ENCODE measurements around the gene NR3C1. TPM values are rescaled to one million over a fixed set of nuclear protein-coding genes. Genes with fewer than 3 reads are reported as not detected.

The NR3C1 gene
- total and polyA plus RNA-seq, 2 of the 4 experiments (the other 2 are of a cell fraction), result 13.7 to 77.4 TPM

DNA sequence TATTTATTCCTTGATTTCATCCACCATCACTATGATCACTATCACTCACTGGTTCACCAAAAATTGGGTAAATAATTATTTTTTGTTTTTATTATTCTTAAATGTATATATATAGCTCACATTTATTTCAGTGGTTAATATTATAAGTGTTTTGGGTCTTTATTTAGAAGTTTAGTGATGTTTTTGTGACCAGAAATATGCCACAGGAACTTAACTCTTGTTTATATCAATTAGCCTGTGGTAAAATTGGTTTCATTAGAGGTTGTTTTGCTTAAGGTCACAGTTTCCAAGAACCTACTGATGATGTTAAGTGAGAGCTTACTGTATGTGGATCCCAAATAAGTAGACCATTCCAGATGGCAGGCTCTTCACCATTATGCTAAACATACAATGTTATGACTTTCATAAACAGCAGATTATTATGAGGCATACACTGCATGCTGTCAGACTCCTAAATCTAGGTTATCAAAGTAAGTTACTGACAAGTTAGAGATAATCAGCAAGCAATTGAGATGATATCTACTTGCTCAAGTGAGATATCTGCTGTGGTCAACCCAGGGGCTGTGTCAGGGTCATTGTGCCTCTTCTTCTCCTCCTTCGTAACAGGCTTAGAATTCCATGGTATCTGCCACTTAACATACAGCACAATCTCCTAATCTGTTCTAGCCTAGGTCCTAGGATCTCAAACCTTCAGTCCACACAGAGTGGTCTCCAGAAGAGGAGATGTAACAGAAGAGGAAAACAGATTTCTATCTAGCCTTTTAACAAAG, 57.6 kb downstream of the NR3C1 start (continued):
- no peak for TF ChIP-seq MXI1 (IDR thresholded peaks at IDR 0.05; ENCODE audit: borderline replicate concordance, low read depth, low read length)

DNA sequence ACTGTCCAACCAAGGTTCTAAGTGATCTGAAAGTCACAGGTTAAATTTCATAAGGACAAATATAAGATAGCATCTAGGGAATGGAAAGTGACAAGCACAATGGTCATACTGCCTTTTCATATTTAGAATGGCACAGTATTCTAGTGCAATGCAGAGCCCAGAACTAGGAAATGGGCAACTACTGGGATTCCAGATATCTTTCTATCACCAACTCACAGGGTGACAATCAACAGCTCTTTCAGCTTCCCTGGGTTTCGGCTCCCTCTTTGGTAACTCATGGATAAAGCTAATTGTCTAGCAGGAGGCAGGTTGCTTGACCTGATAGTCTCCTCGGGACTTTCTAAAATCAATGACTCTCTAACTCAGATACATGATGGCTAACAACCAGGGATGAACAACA, 60.4 kb downstream of the NR3C1 start:
- no peak for TF ChIP-seq CTCF (conservative IDR thresholded peaks at IDR 0.05; ENCODE audit: low read depth, low read length)
- no peak for TF ChIP-seq NFE2L2 (IDR thresholded peaks at IDR 0.05; ENCODE audit: low read depth, low read length)
- no peak for TF ChIP-seq POLR2A (IDR thresholded peaks at IDR 0.05; ENCODE audit: low read depth, low read length)
- no peak for TF ChIP-seq FOS (IDR thresholded peaks at IDR 0.05; ENCODE audit: low read depth, low read length)
- Histone ChIP-seq H2AFZ (replicated peaks; ENCODE audit: low read length, poor library complexity) (no peak overlapping the region), H3K36me3 (ENCODE audit: control insufficient read depth, insufficient read depth, low read length) (no peaks in the 10 kb centered on the region; the same call in none of the 2 replicates), H4K20me1 (ENCODE audit: insufficient read depth, low read length) (peaks cover 33% of the 10 kb centered on the region; the same call in 1 of the 2 replicates), H3K9ac (ENCODE audit: low read depth, low read length) (no peak overlapping the region), H3K18ac (ENCODE audit: low read depth, low read length) (no peak overlapping the region), H2BK120ac (ENCODE audit: low read depth, low read length) (no peak overlapping the region), H3K27ac (ENCODE audit: insufficient read depth, low read length) (no peak overlapping the region), H2AK9ac (replicated peaks; ENCODE audit: low read depth, low read length, poor library complexity) (no peak overlapping the region), H3K9me3 (ENCODE audit: control insufficient read depth, insufficient read depth, low read length) (no peaks in the 10 kb centered on the region), H4K5ac (ENCODE audit: low read depth, low read length) (peak overlapping the region; percentile 40; the same call in 1 of the 2 replicates), H3K4me2 (ENCODE audit: low read depth, low read length) (no peak overlapping the region), H3K56ac (ENCODE audit: extremely low read depth, insufficient read depth, low read length) (no peak overlapping the region), H2BK20ac (ENCODE audit: low read depth, low read length) (no peak overlapping the region), H3K23ac (ENCODE audit: low read depth, low read length) (no peak overlapping the region), H3K9me1 (ENCODE audit: insufficient read depth, low read length) (peaks cover 12% of the 10 kb centered on the region), H4K91ac (ENCODE audit: insufficient read depth, low read depth, low read length) (no peak overlapping the region), H3K27me3 (ENCODE audit: control insufficient read depth, insufficient read depth, low read length) (no peaks in the 10 kb centered on the region), H3K4ac (ENCODE audit: low read depth, low read length) (no peak overlapping the region; the same call in 1 of the 2 replicates), H3K4me1 (ENCODE audit: control insufficient read depth, insufficient read depth, low read length) (peaks cover 11% of the 10 kb centered on the region), H2BK15ac (ENCODE audit: low read depth, low read length) (no peak overlapping the region), H4K8ac (ENCODE audit: low read depth in 2 of 2, low read length in 2 of 2) (no peak overlapping the region), H2AK5ac (ENCODE audit: low read depth, low read length) (no peak overlapping the region), H2BK5ac (ENCODE audit: low read depth, low read length, poor library complexity, severe bottlenecking) (no peak overlapping the region), H3K14ac (replicated peaks; ENCODE audit: low read depth, low read length) (no peak overlapping the region), H3K4me3 (ENCODE audit: insufficient read depth, low read depth, low read length) (no peak overlapping the region), H3K79me1 (ENCODE audit: low read depth in 1 of 2, low read length in 2 of 2) (peaks cover 22 to 73% of the 10 kb centered on the region in 2 experiments)
- no TSS peak for BruUV-seq (replicated peaks)
- in situ Hi-C loops (cut with MboI; ENCODE audit: low sequenced_read_pairs), result no loop called here
- ChIA-PET CTCF (interaction anchor here (0.6 kb wide), 1 partner anchor 14 kb away, joined by 3 read pairs; no protein-coding TSS in a partner anchor), POLR2A (ENCODE audit: unreplicated experiment) (no interaction called here)
- WGBS, 2 experiments (ENCODE audit: extremely low coverage in 2 of 2, insufficient read length in 1 of 2), result no CpG with 5 or more reads among the region's 2 CpGs
- intact Hi-C loops (cut with micrococcal nuclease), result no loop called here
- DNase-seq (no peak), ATAC-seq (ENCODE audit: low read depth) (no peak)
- dilution Hi-C loops (cut with HindIII; ENCODE audit: low sequenced_read_pairs, unreplicated experiment), result no loop called here
